LHCN-M2 (cell line): ENCODE measurements around the gene HSFX2. TPM values are rescaled to one million over a fixed set of nuclear protein-coding genes. Genes with fewer than 3 reads are reported as not detected.

Experiments
- total RNA-seq: library from RNA; depleted of rRNA; stranded (reverse); fragments of >200 nt; gene quantifications from 2 replicates; pipeline ENCODE4 v1.2.3, GENCODE V29; 2014; rRNA removed

Gene HSFX2
- total RNA-seq, 1 experiment from 2014 or later: not detected

Other genes with a start within 250 kb of the HSFX2 start
- gene IDS, start 90.0 kb downstream of the HSFX2 start, total RNA-seq: 54.4 and 60.5 TPM in 2 replicates
- 8.7 and 19.0 TPM in 2 replicates for gene EOLA1, start 54.3 kb downstream of the HSFX2 start, total RNA-seq
- not detected in 2 replicates for gene HSFX3, start 45.4 kb downstream of the HSFX2 start, total RNA-seq
- gene MAGEA9B, start 7.9 kb downstream of the HSFX2 start, total RNA-seq: not detected in 2 replicates
- 10.4 and 11.0 TPM in 2 replicates for gene TMEM185A, start 36.5 kb upstream of the HSFX2 start, total RNA-seq
- not detected in 2 replicates for gene MAGEA11, start 116.7 kb upstream of the HSFX2 start, total RNA-seq
- gene HSFX1, start 178.8 kb upstream of the HSFX2 start, total RNA-seq: 0.29 TPM in 1 of 2 replicates, not detected in the other
- gene MAGEA9, start 186.6 kb upstream of the HSFX2 start, total RNA-seq: not detected in 2 replicates